Measurements from ENCODE around the gene PDZD2.

DNA sequence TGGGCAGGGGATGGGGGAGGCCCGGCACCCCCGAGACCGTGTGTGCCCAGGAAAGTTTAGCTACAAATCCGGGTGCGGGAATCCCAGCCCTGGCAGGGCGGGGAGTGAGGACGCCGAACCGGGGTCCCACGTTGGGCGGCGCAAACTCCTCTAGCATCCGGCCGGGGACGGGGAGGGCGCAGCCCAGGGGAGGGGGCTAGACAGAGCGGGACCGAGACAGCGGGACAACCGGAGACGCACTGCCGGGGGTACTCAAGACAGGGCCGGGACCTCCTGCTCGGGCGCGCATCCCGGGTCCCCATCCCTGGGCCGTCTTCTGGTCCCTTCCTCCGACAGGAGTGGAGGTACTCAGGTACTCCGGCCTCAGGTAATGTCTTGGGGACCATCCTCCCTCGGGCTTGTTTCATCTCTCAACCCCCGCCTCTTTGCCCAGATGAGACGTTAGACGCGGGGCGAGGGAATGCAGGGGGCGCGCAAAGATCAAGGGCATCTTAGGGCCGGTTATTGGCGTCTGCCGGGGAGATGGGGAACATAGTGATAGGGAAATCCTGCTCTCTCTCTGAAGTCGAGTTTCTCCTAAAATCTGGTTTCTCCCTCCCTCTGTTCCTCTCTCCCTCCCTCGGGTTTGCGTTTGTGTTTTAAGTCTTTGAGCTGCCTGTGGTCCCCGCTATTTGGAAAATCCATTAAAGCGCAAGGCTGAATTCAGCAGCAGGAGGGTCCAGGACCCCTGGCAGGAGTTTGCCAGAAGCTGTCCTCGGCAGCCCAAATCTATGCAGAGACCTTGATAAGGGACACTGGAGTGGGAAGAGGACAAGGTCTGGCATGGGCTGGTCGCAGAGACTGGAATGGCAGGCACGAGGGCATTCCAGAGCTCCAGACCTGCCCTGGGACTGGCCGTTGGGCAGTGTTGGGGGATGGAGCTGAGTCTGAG lies 815 bp downstream of the PDZD2 start:
- TF ChIP-seq, protein P1, sequence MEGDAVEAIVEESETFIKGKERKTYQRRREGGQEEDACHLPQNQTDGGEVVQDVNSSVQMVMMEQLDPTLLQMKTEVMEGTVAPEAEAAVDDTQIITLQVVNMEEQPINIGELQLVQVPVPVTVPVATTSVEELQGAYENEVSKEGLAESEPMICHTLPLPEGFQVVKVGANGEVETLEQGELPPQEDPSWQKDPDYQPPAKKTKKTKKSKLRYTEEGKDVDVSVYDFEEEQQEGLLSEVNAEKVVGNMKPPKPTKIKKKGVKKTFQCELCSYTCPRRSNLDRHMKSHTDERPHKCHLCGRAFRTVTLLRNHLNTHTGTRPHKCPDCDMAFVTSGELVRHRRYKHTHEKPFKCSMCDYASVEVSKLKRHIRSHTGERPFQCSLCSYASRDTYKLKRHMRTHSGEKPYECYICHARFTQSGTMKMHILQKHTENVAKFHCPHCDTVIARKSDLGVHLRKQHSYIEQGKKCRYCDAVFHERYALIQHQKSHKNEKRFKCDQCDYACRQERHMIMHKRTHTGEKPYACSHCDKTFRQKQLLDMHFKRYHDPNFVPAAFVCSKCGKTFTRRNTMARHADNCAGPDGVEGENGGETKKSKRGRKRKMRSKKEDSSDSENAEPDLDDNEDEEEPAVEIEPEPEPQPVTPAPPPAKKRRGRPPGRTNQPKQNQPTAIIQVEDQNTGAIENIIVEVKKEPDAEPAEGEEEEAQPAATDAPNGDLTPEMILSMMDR (IDR thresholded peaks at IDR 0.05; ENCODE audit: borderline replicate concordance, extremely low read depth, low read length, poor library complexity, severe bottlenecking): no peak
- no peak for TF ChIP-seq EZH2 (IDR thresholded peaks at IDR 0.05; ENCODE audit: borderline replicate concordance, low read depth, low read length, severe bottlenecking)
